Memory B cell (primary cell): ENCODE measurements around the gene RGS6.

Experiments
- ATAC-seq: fragments of 150-1000 bp; cut with Tn5 transposase; 2 replicates; pipeline ENCODE4 v1.10.0; 2021; ENCODE audit warnings: low read depth, mild to moderate bottlenecking, moderate library complexity
- DNase-seq, 2 donors: peaks; one replicate each; pipeline ENCODE4 v3.0.0; 2022; ENCODE audit warnings: low spot score in 2 of 2
- H3K27ac Mint-ChIP-seq: one replicate; pipeline ENCODE4 v1.8.0; 2022; ENCODE audit warnings: mild to moderate bottlenecking, moderate library complexity, mixed read lengths
- H3K27me3 Mint-ChIP-seq: one replicate; pipeline ENCODE4 v1.8.0; 2022; ENCODE audit warnings: mixed read lengths
- H3K36me3 Mint-ChIP-seq: one replicate; pipeline ENCODE4 v1.8.0; 2022; ENCODE audit warnings: mild to moderate bottlenecking, mixed read lengths
- H3K4me1 Mint-ChIP-seq: one replicate; pipeline ENCODE4 v1.8.0; 2022; ENCODE audit warnings: mixed read lengths
- H3K4me3 Mint-ChIP-seq: one replicate; pipeline ENCODE4 v1.8.0; 2022; ENCODE audit warnings: mild to moderate bottlenecking, moderate library complexity, mixed read lengths
- H3K9me3 Mint-ChIP-seq: one replicate; pipeline ENCODE4 v1.8.0; 2022; ENCODE audit warnings: mixed read lengths

Gene RGS6

GRCh38 chr14:72141084-72141483 lies 208.9 kb downstream of the RGS6 start:
- DNase-seq (no peak), ATAC-seq (no peak)
- H3K4me1 Mint-ChIP-seq, result no peaks in the 10 kb centered on the region
- H3K27me3 Mint-ChIP-seq, result peaks cover 2% of the 10 kb centered on the region
- no peaks in the 10 kb centered on the region for H3K36me3 Mint-ChIP-seq
- no peak overlapping the region for H3K4me3 Mint-ChIP-seq
- H3K9me3 Mint-ChIP-seq, result no peaks in the 10 kb centered on the region
- H3K27ac Mint-ChIP-seq, result no peak overlapping the region

- H3K27me3 Mint-ChIP-seq, result peaks cover 5% of the 10 kb centered on the region
- ATAC-seq, result no peak
- no peaks in the 10 kb centered on the region for H3K36me3 Mint-ChIP-seq
- no peak overlapping the region for H3K4me3 Mint-ChIP-seq
- DNase-seq, result no peak
- no peak overlapping the region for H3K27ac Mint-ChIP-seq
- no peaks in the 10 kb centered on the region for H3K9me3 Mint-ChIP-seq
- H3K4me1 Mint-ChIP-seq, result no peaks in the 10 kb centered on the region
Measured at GRCh38 chr14:72142328-72142727, 210.1 kb downstream of the RGS6 start.

GRCh38 chr14:72146241-72146640 lies 214.0 kb downstream of the RGS6 start:
- ATAC-seq (no peak), DNase-seq (no peak)
- no peak overlapping the region for H3K27ac Mint-ChIP-seq
- peaks cover 17% of the 10 kb centered on the region for H3K27me3 Mint-ChIP-seq
- H3K9me3 Mint-ChIP-seq, result no peaks in the 10 kb centered on the region
- H3K36me3 Mint-ChIP-seq, result no peaks in the 10 kb centered on the region
- no peak overlapping the region for H3K4me3 Mint-ChIP-seq
- no peaks in the 10 kb centered on the region for H3K4me1 Mint-ChIP-seq

GRCh38 chr14:72154645-72155378 lies 222.6 kb downstream of the RGS6 start:
- no peak for DNase-seq

GRCh38 chr14:72155379-72155993 lies 223.3 kb downstream of the RGS6 start:
- no peak overlapping the region for H3K4me3 Mint-ChIP-seq
- ATAC-seq (no peak), DNase-seq (no peak)
- H3K9me3 Mint-ChIP-seq, result peaks cover 7% of the 10 kb centered on the region
- H3K27me3 Mint-ChIP-seq, result peaks cover 10% of the 10 kb centered on the region
- peaks cover 3% of the 10 kb centered on the region for H3K4me1 Mint-ChIP-seq
- no peaks in the 10 kb centered on the region for H3K36me3 Mint-ChIP-seq
- H3K27ac Mint-ChIP-seq, result no peak overlapping the region

More at GRCh38 chr14:72154645-72155378, 222.6 kb downstream of the RGS6 start:
- Mint-ChIP-seq H3K4me3 (no peak overlapping the region), H3K27ac (no peak overlapping the region), H3K4me1 (peaks cover 3% of the 10 kb centered on the region), H3K36me3 (no peaks in the 10 kb centered on the region), H3K27me3 (peaks cover 9% of the 10 kb centered on the region), H3K9me3 (peaks cover 7% of the 10 kb centered on the region)
- ATAC-seq, result no peak

GRCh38 chr14:72164420-72165228 lies 232.4 kb downstream of the RGS6 start:
- H3K27ac Mint-ChIP-seq, result no peak overlapping the region
- no peaks in the 10 kb centered on the region for H3K36me3 Mint-ChIP-seq
- H3K4me3 Mint-ChIP-seq, result no peak overlapping the region
- no peaks in the 10 kb centered on the region for H3K9me3 Mint-ChIP-seq
- H3K27me3 Mint-ChIP-seq, result peaks cover 9% of the 10 kb centered on the region
- peaks cover 8% of the 10 kb centered on the region for H3K4me1 Mint-ChIP-seq
- DNase-seq, result no peak
- no peak for ATAC-seq

GRCh38 chr14:72165229-72165698 lies 233.0 kb downstream of the RGS6 start:
- Mint-ChIP-seq H3K9me3 (no peaks in the 10 kb centered on the region), H3K4me3 (no peak overlapping the region), H3K36me3 (no peaks in the 10 kb centered on the region), H3K27me3 (peaks cover 11% of the 10 kb centered on the region), H3K27ac (no peak overlapping the region), H3K4me1 (peaks cover 8% of the 10 kb centered on the region)
- DNase-seq (no peak), ATAC-seq (no peak)

- ATAC-seq (peak; percentile 26), DNase-seq (no peak)
- no peak overlapping the region for H3K4me3 Mint-ChIP-seq
- H3K27me3 Mint-ChIP-seq, result peaks cover 8% of the 10 kb centered on the region
- no peak overlapping the region for H3K27ac Mint-ChIP-seq
- H3K9me3 Mint-ChIP-seq, result no peaks in the 10 kb centered on the region
- H3K36me3 Mint-ChIP-seq, result no peaks in the 10 kb centered on the region
- no peaks in the 10 kb centered on the region for H3K4me1 Mint-ChIP-seq
Measured at GRCh38 chr14:72169521-72169920, 237.3 kb downstream of the RGS6 start.

GRCh38 chr14:72172049-72172448 lies 239.8 kb downstream of the RGS6 start:
- Mint-ChIP-seq H3K9me3 (no peaks in the 10 kb centered on the region), H3K4me1 (no peaks in the 10 kb centered on the region), H3K36me3 (no peaks in the 10 kb centered on the region), H3K4me3 (no peak overlapping the region), H3K27me3 (peaks cover 18% of the 10 kb centered on the region), H3K27ac (no peak overlapping the region)
- ATAC-seq (no peak), DNase-seq (no peak)

- no peaks in the 10 kb centered on the region for H3K9me3 Mint-ChIP-seq
- H3K27ac Mint-ChIP-seq, result no peak overlapping the region
- H3K36me3 Mint-ChIP-seq, result no peaks in the 10 kb centered on the region
- no peak overlapping the region for H3K4me3 Mint-ChIP-seq
- H3K4me1 Mint-ChIP-seq, result no peaks in the 10 kb centered on the region
- peaks cover 18% of the 10 kb centered on the region for H3K27me3 Mint-ChIP-seq
- DNase-seq (no peak), ATAC-seq (no peak)
Measured at GRCh38 chr14:72172597-72172996, 240.4 kb downstream of the RGS6 start.

- H3K9me3 Mint-ChIP-seq, result no peaks in the 10 kb centered on the region
- ATAC-seq, result no peak
- H3K36me3 Mint-ChIP-seq, result no peaks in the 10 kb centered on the region
- H3K4me1 Mint-ChIP-seq, result no peaks in the 10 kb centered on the region
- no peak overlapping the region for H3K4me3 Mint-ChIP-seq
- DNase-seq, result no peak
- H3K27me3 Mint-ChIP-seq, result peaks cover 18% of the 10 kb centered on the region
- H3K27ac Mint-ChIP-seq, result no peak overlapping the region
Measured at GRCh38 chr14:72173038-72173720, 240.9 kb downstream of the RGS6 start.

- H3K4me1 Mint-ChIP-seq, result no peaks in the 10 kb centered on the region
- ATAC-seq, result no peak
- H3K27ac Mint-ChIP-seq, result no peak overlapping the region
- H3K9me3 Mint-ChIP-seq, result peaks cover 5% of the 10 kb centered on the region
- DNase-seq, result no peak
- no peaks in the 10 kb centered on the region for H3K36me3 Mint-ChIP-seq
- H3K27me3 Mint-ChIP-seq, result peaks cover 12% of the 10 kb centered on the region
- no peak overlapping the region for H3K4me3 Mint-ChIP-seq
Measured at GRCh38 chr14:72177251-72177650, 245.0 kb downstream of the RGS6 start.

GRCh38 chr14:72178517-72178916 lies 246.3 kb downstream of the RGS6 start:
- DNase-seq, result no peak
- no peak for ATAC-seq
- no peak overlapping the region for H3K4me3 Mint-ChIP-seq
- no peaks in the 10 kb centered on the region for H3K4me1 Mint-ChIP-seq
- H3K36me3 Mint-ChIP-seq, result no peaks in the 10 kb centered on the region
- H3K27me3 Mint-ChIP-seq, result peaks cover 12% of the 10 kb centered on the region
- H3K27ac Mint-ChIP-seq, result no peak overlapping the region
- H3K9me3 Mint-ChIP-seq, result peaks cover 5% of the 10 kb centered on the region
